GM18508 (cell line): ENCODE results near the gene CA11.
A peak's percentile ranks its signal among the peaks of the same experiment; 100 is the strongest.

ENCODE experiments used
- ATAC-seq: cut with Tn5 transposase; IDR thresholded peaks from one replicate; pipeline ENCODE4 v1.9.1; 2021; ENCODE audit warnings: moderate number of reproducible peaks; ENCODE audit not compliant: insufficient read depth, unreplicated experiment

Gene CA11

GRCh38 chr19:48631225-48631624 is 14.8 kb downstream of the CA11 start:
- no peak for ATAC-seq

- no peak for ATAC-seq
These were observed 15.5 kb downstream of the CA11 start for GRCh38 chr19:48630296-48631063.

GRCh38 chr19:48629599-48630295 is 16.2 kb downstream of the CA11 start:
- ATAC-seq, result no peak

- ATAC-seq, result no peak
These were observed 16.7 kb downstream of the CA11 start for GRCh38 chr19:48629297-48629598.

- no peak for ATAC-seq
These were observed 17.3 kb downstream of the CA11 start for GRCh38 chr19:48628486-48629296.

GRCh38 chr19:48627865-48628314 is 18.1 kb downstream of the CA11 start:
- no peak for ATAC-seq

GRCh38 chr19:48627201-48627864 is 18.7 kb downstream of the CA11 start:
- no peak for ATAC-seq

GRCh38 chr19:48625891-48626327 is 20.1 kb downstream of the CA11 start:
- no peak for ATAC-seq

GRCh38 chr19:48624791-48625723 is 20.9 kb downstream of the CA11 start:
- no peak for ATAC-seq

- ATAC-seq, result no peak
These were observed 21.9 kb downstream of the CA11 start for GRCh38 chr19:48624067-48624594.

GRCh38 chr19:48623556-48624066 is 22.4 kb downstream of the CA11 start:
- no peak for ATAC-seq

GRCh38 chr19:48619692-48620585 is 26.0 kb downstream of the CA11 start:
- ATAC-seq, result no peak

- peak; percentile 76 for ATAC-seq
These were observed 26.9 kb downstream of the CA11 start, which contains the start of the genes RPL18 and SPHK2 for GRCh38 chr19:48618916-48619691. Gene RPL18, minus strand, starts transcription at chr19:48619178. Its CDS starts 35 bp downstream, at chr19:48619143. Gene SPHK2, plus strand, starts transcription at chr19:48619506. Its CDS starts 1,009 bp downstream, at chr19:48620515.

- no peak for ATAC-seq
These were observed 27.6 kb downstream of the CA11 start for GRCh38 chr19:48618278-48618915.

- no peak for ATAC-seq
These were observed 28.6 kb downstream of the CA11 start for GRCh38 chr19:48617146-48617937.
